Spleen (tissue), 11 donors: ENCODE results near the gene PIK3R5. TPM values are rescaled to one million over a fixed set of nuclear protein-coding genes. Genes with fewer than 3 reads are reported as not detected.

Experiments used
- DNase-seq: peaks from one replicate; pipeline ENCODE4 v3.0.0-alpha.2; 2020
- H3K27ac ChIP-seq, 8 donors: fragments of 200-600 bp; sonication (generic) in 7 of 8; 1 replicate in 4 of 8; 2 replicates in 4 of 8; pipeline versions ENCODE4 v1.5.0 to v1.8.0; 2016 to 2021; ENCODE audit warnings: inconsistent platforms in 4 of 8, mild to moderate bottlenecking in 4 of 8, moderate library complexity in 1 of 8
- H3K27me3 ChIP-seq, 7 donors: fragments of 200-600 bp; sonication (generic) in 6 of 7; replicated peaks in 1 of 7; 1 replicate in 4 of 7; 2 replicates in 3 of 7; pipeline versions ENCODE4 v1.5.0 to v1.8.0; 2016 to 2021; ENCODE audit warnings: inconsistent platforms in 3 of 7, mild to moderate bottlenecking in 1 of 7
- H3K36me3 ChIP-seq, 6 donors: fragments of 200-600 bp; sonication (generic) in 5 of 6; 1 replicate in 4 of 6; 2 replicates in 2 of 6; pipeline versions ENCODE4 v1.5.0 to v1.8.0; 2016 to 2021; ENCODE audit warnings: inconsistent platforms in 2 of 6
- H3K4me1 ChIP-seq, 6 donors: fragments of 200-600 bp; sonication (generic) in 5 of 6; 1 replicate in 3 of 6; 2 replicates in 3 of 6; pipeline versions ENCODE4 v1.5.0 to v1.8.0; 2016 to 2021; ENCODE audit warnings: inconsistent platforms in 3 of 6
- H3K4me3 ChIP-seq, 8 donors: fragments of 200-600 bp; sonication (generic) in 7 of 8; 1 replicate in 4 of 8; 2 replicates in 4 of 8; pipeline versions ENCODE4 v1.5.0 to v1.8.0; 2016 to 2021; ENCODE audit warnings: inconsistent platforms in 4 of 8, mild to moderate bottlenecking in 4 of 8, moderate library complexity in 2 of 8
- H3K9me3 ChIP-seq, 8 donors: fragments of 200-600 bp; sonication (generic) in 7 of 8; 1 replicate in 4 of 8; 2 replicates in 4 of 8; pipeline versions ENCODE4 v1.5.0 to v1.8.0; 2016 to 2021; ENCODE audit warnings: inconsistent platforms in 4 of 8
- CTCF ChIP-seq, 11 experiments: fragments of 200-600 bp in 7 of 11; fragments of 450-650 bp in 4 of 11; sonication (generic) in 4 of 11; IDR thresholded peaks in 8 of 11; conservative IDR thresholded peaks in 3 of 11; 1 replicate in 7 of 11; 2 replicates in 4 of 11; pipeline versions ENCODE4 v1.4.0 to v1.8.0; 2016 to 2021; ENCODE audit warnings: antibody characterized with exemption in 11 of 11, inconsistent platforms in 4 of 11, mild to moderate bottlenecking in 1 of 11
- POLR2A ChIP-seq, 3 donors: fragments of 450-650 bp; IDR thresholded peaks; one replicate each; pipeline ENCODE4 v1.5.1; 2017; ENCODE audit warnings: antibody characterized with exemption in 3 of 3, mild to moderate bottlenecking in 1 of 3
- POLR2AphosphoS5 ChIP-seq, 3 donors: sonication (generic); formaldehyde crosslinking; IDR thresholded peaks; one replicate each; pipeline ENCODE4 v1.5.1; 2017; ENCODE audit warnings: antibody characterized with exemption in 3 of 3
- WGBS, 5 donors: extraction: QIAGEN DNeasy Blood & Tissue Kit in 3 of 5; methylation state at CpG; one replicate each; pipeline versions ENCODE4 v1.1.5 to v1.1.7; 2013 to 2018; 5-methylcytosine and 5-hydroxymethylcytosine counted together
- intact Hi-C: fragments of 100-400 bp; cut with DNase I; formaldehyde crosslinking; loops from one replicate; pipeline ENCODE4 v1.15.0; 2023; ENCODE audit warnings: low total_unique reads
- polyA plus RNA-seq, 3 donors: library from polyadenylated mRNA; stranded (reverse); fragments of 200-250 nt; gene quantifications; one replicate each; pipeline ENCODE4 v1.2.1, GENCODE V29; 2013
- total RNA-seq, 7 donors: library from RNA; depleted of rRNA in 3 of 7; stranded (reverse); fragments of >200 nt in 3 of 7; fragmentation: NEBNext Ultra II Directional in 4 of 7; extraction: Animal tissue kit (Norgen Biotek cat#: 25700) in 4 of 7; gene quantifications; one replicate each; pipeline versions ENCODE4 v1.1.0 to v1.2.1, GENCODE V29; 2016 to 2021
- donor health status: healthy with polysubstance abuse.
- donor health status: DM: no; HTN: no; CAD: no; lungs with moderate emphysema.
- donor health status: DM: no; HTN: no; CAD: no.
- donor health status: Bipolar disorder and iron deficiency.
- donor health status: healthy.
- donor health status: DM: no; HTN: no; CAD: no.
- donor health status: DM: yes; HTN: yes; CAD: no.

The PIK3R5 gene
- total and polyA plus RNA-seq, 10 donors: 8.5 to 110 (median 68.4) TPM

GRCh38 chr17:8956465-8956902 lies 9.0 kb downstream of the PIK3R5 start:
- TF ChIP-seq POLR2AphosphoS5 (IDR thresholded peaks at IDR 0.05) (no peak), POLR2A (IDR thresholded peaks at IDR 0.05) (no peak), CTCF (IDR thresholded peaks at IDR 0.05 in 8 of 11, conservative IDR thresholded peaks at IDR 0.05 in 3 of 11) (no peak)
- H3K27me3 ChIP-seq: no peaks in the 10 kb centered on the region
- peak overlapping the region in 7 of 8 donors; percentile 71 to 93 (median 83) for H3K27ac ChIP-seq
- 32 to 59% (median 40%) methylated on average over 5 of the region's 5 CpGs for WGBS, 5 donors
- intact Hi-C loops: no loop called here
- DNase-seq: no peak
- peaks cover 18 to 100% (median 90%) of the 10 kb centered on the region in 6 donors for H3K4me1 ChIP-seq
- peaks cover 0 to 4% (median 0%) of the 10 kb centered on the region in 8 donors for H3K9me3 ChIP-seq
- H3K36me3 ChIP-seq: peaks cover 0 to 42% (median 0%) of the 10 kb centered on the region in 6 donors
- peak overlapping the region in 1 of 8 donors; percentile 59 for H3K4me3 ChIP-seq

GRCh38 chr17:8955021-8955959 lies 10.2 kb downstream of the PIK3R5 start:
- Histone ChIP-seq H3K36me3 (peaks cover 0 to 32% (median 0%) of the 10 kb centered on the region in 6 donors), H3K27ac (peak overlapping the region; percentile 35 to 93 (median 81)), H3K4me3 (peak overlapping the region in 1 of 8 donors; percentile 59), H3K9me3 (peaks cover 0 to 4% (median 0%) of the 10 kb centered on the region in 8 donors), H3K27me3 (no peaks in the 10 kb centered on the region), H3K4me1 (peaks cover 16 to 97% (median 82%) of the 10 kb centered on the region in 6 donors)
- intact Hi-C loops: no loop called here
- TF ChIP-seq POLR2AphosphoS5 (IDR thresholded peaks at IDR 0.05) (peak in 1 of 3 donors; percentile 53), CTCF (IDR thresholded peaks at IDR 0.05 in 8 of 11, conservative IDR thresholded peaks at IDR 0.05 in 3 of 11) (no peak)
- DNase-seq: peak; percentile 78
- 62 to 77% (median 67%) methylated on average over 11 to 12 of the region's 12 CpGs for WGBS, 5 donors

GRCh38 chr17:8954339-8954738 lies 11.2 kb downstream of the PIK3R5 start:
- Histone ChIP-seq H3K36me3 (peaks cover 0 to 23% (median 0%) of the 10 kb centered on the region in 6 donors), H3K9me3 (peaks cover 0 to 4% (median 0%) of the 10 kb centered on the region in 8 donors), H3K27me3 (no peaks in the 10 kb centered on the region), H3K4me3 (peak overlapping the region in 3 of 8 donors; percentile 0 to 59 (median 4)), H3K27ac (peak overlapping the region in 7 of 8 donors; percentile 71 to 93 (median 83)), H3K4me1 (peaks cover 16 to 96% (median 81%) of the 10 kb centered on the region in 6 donors)
- 10 to 21% (median 16%) methylated on average over 7 to 10 of the region's 10 CpGs for WGBS, 5 donors
- peak; percentile 95 for DNase-seq
- intact Hi-C loops: no loop called here
- TF ChIP-seq CTCF (IDR thresholded peaks at IDR 0.05 in 8 of 11, conservative IDR thresholded peaks at IDR 0.05 in 3 of 11) (peak in 1 of 11 experiments; percentile 7), POLR2A (IDR thresholded peaks at IDR 0.05) (peak in 2 of 3 donors; percentile 26 to 41), POLR2AphosphoS5 (IDR thresholded peaks at IDR 0.05) (peak; percentile 29 to 93 (median 83))
